ENCODE results near the gene VANGL1. TPM values are rescaled to one million over a fixed set of nuclear protein-coding genes. Genes with fewer than 3 reads are reported as not detected.

VANGL1 gene
- total RNA-seq, 1 donor from 2014 or later = 5.2 TPM

GRCh38 chr1:115658646-115659045 lies 16.9 kb downstream of the VANGL1 start:
- intact Hi-C loops (cut with DNase I) = no loop called here
- DNase-seq = no peak
- no peak for ATAC-seq (ENCODE audit: poor library complexity)

GRCh38 chr1:115660151-115660550 lies 18.4 kb downstream of the VANGL1 start:
- ATAC-seq (ENCODE audit: poor library complexity) (no peak), DNase-seq (no peak)
- intact Hi-C loops (cut with DNase I) = no loop called here

GRCh38 chr1:115661157-115661556 lies 19.4 kb downstream of the VANGL1 start:
- ATAC-seq (ENCODE audit: poor library complexity) = no peak
- DNase-seq = no peak
- intact Hi-C loops (cut with DNase I) = no loop called here

- ATAC-seq (ENCODE audit: poor library complexity) (peak; percentile 9), DNase-seq (no peak)
- intact Hi-C loops (cut with DNase I) = no loop called here
Measured at GRCh38 chr1:115665319-115666096, 23.7 kb downstream of the VANGL1 start.

GRCh38 chr1:115666206-115666605 lies 24.4 kb downstream of the VANGL1 start:
- no peak for DNase-seq
- intact Hi-C loops (cut with DNase I) = no loop called here
- ATAC-seq (ENCODE audit: poor library complexity) = peak; percentile 4

GRCh38 chr1:115666702-115667101 lies 24.9 kb downstream of the VANGL1 start:
- DNase-seq (peak; percentile 71), ATAC-seq (ENCODE audit: poor library complexity) (peak; percentile 93)
- intact Hi-C loops (cut with DNase I) = no loop called here

- no peak for ATAC-seq (ENCODE audit: poor library complexity)
- intact Hi-C loops (cut with DNase I) = no loop called here
- no peak for DNase-seq
Measured at GRCh38 chr1:115668579-115668978, 26.8 kb downstream of the VANGL1 start.

GRCh38 chr1:115669002-115669673 lies 27.4 kb downstream of the VANGL1 start:
- no peak for DNase-seq
- ATAC-seq (ENCODE audit: poor library complexity) = no peak
- intact Hi-C loops (cut with DNase I) = no loop called here

- ATAC-seq (ENCODE audit: poor library complexity) = no peak
- intact Hi-C loops (cut with DNase I) = no loop called here
- no peak for DNase-seq
Measured at GRCh38 chr1:115669886-115670285, 28.1 kb downstream of the VANGL1 start.

GRCh38 chr1:115670476-115671175 lies 28.9 kb downstream of the VANGL1 start:
- intact Hi-C loops (cut with DNase I) = no loop called here
- ATAC-seq (ENCODE audit: poor library complexity) = no peak
- DNase-seq = no peak

- intact Hi-C loops (cut with DNase I) = no loop called here
- DNase-seq = no peak
- ATAC-seq (ENCODE audit: poor library complexity) = peak; percentile 58
Measured at GRCh38 chr1:115671176-115671934, 29.6 kb downstream of the VANGL1 start.

GRCh38 chr1:115672224-115673009 lies 30.6 kb downstream of the VANGL1 start:
- ATAC-seq (ENCODE audit: poor library complexity) (peak; percentile 35), DNase-seq (no peak)
- intact Hi-C loops (cut with DNase I) = no loop called here

GRCh38 chr1:115676498-115677181 lies 34.9 kb downstream of the VANGL1 start:
- no peak for DNase-seq
- ATAC-seq (ENCODE audit: poor library complexity) = no peak
- intact Hi-C loops (cut with DNase I) = no loop called here

- ATAC-seq (ENCODE audit: poor library complexity) (no peak), DNase-seq (no peak)
- intact Hi-C loops (cut with DNase I) = no loop called here
Measured at GRCh38 chr1:115677182-115677555, 35.4 kb downstream of the VANGL1 start.

- DNase-seq = no peak
- intact Hi-C loops (cut with DNase I) = no loop called here
- no peak for ATAC-seq (ENCODE audit: poor library complexity)
Measured at GRCh38 chr1:115677565-115677964, 35.8 kb downstream of the VANGL1 start.

GRCh38 chr1:115678141-115678540 lies 36.4 kb downstream of the VANGL1 start:
- intact Hi-C loops (cut with DNase I) = no loop called here
- ATAC-seq (ENCODE audit: poor library complexity) (no peak), DNase-seq (no peak)

GRCh38 chr1:115679141-115679611 lies 37.4 kb downstream of the VANGL1 start:
- DNase-seq = peak; percentile 66
- ATAC-seq (ENCODE audit: poor library complexity) = peak; percentile 83
- intact Hi-C loops (cut with DNase I) = no loop called here

- DNase-seq (no peak), ATAC-seq (ENCODE audit: poor library complexity) (peak; percentile 70)
- intact Hi-C loops (cut with DNase I) = no loop called here
Measured at GRCh38 chr1:115680730-115681111, 39.0 kb downstream of the VANGL1 start.
